Activated CD4-positive, alpha-beta T cell treated with anti-CD3 and anti-CD28 coated beads for 4 hours (primary cell): ENCODE results near the gene C11orf65.

Experiments
- DNase-seq, 2 donors: peaks; one replicate each; pipeline ENCODE4 v3.0.0-alpha.2; 2020

The C11orf65 gene

GRCh38 chr11:108364159-108364558 lies 103.2 kb downstream of the C11orf65 start:
- no peak for DNase-seq

GRCh38 chr11:108351468-108351867 lies 115.9 kb downstream of the C11orf65 start:
- no peak for DNase-seq

- DNase-seq = no peak
These were observed 120.9 kb downstream of the C11orf65 start for GRCh38 chr11:108346451-108346850.

- no peak for DNase-seq
These were observed 121.6 kb downstream of the C11orf65 start for GRCh38 chr11:108345767-108346166.

GRCh38 chr11:108343714-108344113 lies 123.6 kb downstream of the C11orf65 start:
- no peak for DNase-seq

- DNase-seq = no peak
These were observed 125.7 kb downstream of the C11orf65 start for GRCh38 chr11:108341654-108342053.

- DNase-seq = no peak
These were observed 126.4 kb downstream of the C11orf65 start for GRCh38 chr11:108340973-108341372.

- no peak for DNase-seq
These were observed 128.6 kb downstream of the C11orf65 start for GRCh38 chr11:108338750-108339149.

GRCh38 chr11:108333403-108333899 lies 133.9 kb downstream of the C11orf65 start:
- DNase-seq = no peak
